Measurements from ENCODE around the gene GLB1L3.

The GLB1L3 gene

DNA sequence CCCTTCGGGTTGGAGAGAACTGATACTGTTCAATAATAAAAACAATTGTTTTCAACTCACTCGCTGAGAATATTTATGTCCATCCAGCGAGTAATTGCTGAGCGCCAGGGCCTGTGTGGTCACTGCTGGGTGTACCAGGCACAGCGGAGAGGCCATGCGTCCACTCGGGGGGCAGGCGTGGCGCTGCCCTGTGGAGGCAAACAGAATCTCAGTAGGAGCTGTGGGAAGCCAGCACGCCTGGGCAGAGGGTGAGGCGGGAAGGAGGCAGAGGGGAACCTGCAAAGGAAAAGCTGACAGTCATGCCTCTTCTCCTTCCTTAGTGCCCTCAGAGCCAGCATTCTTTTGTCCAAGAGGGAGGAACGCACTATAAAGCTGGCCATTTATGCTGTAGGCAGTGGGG is 11.4 kb downstream of the GLB1L3 start:
- no peak for DNase-seq (ENCODE audit: low read depth)
- H3K4me3 ChIP-seq (ENCODE audit: low read depth, low read length), result no peak overlapping the region
- no peak for TF ChIP-seq CTCF (IDR thresholded peaks at IDR 0.05; ENCODE audit: low read depth, low read length, missing control alignments)

DNA sequence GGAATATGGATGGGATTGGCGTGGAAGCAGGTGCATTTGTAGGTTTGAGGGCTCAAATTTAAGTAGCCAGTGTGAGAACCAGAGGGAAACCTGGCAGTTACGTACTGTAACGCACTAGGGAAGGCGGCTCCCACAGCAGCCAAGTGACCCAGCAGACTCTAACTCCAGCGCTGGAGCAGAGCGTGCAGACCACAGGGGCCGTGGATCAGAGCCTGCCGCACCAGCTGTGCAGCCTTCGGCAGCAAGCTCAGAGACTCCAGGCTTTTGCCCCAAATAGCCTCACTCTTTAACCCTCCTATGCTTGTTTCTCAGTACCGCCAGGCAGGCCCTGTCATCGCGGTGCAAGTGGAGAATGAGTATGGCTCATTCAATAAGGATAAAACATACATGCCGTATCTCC is 12.3 kb downstream of the GLB1L3 start:
- DNase-seq (ENCODE audit: low read depth), result no peak
- no peak overlapping the region for H3K4me3 ChIP-seq (ENCODE audit: low read depth, low read length)
- TF ChIP-seq CTCF (IDR thresholded peaks at IDR 0.05; ENCODE audit: low read depth, low read length, missing control alignments), result no peak

GRCh38 chr11:134289167-134289566 is 13.0 kb downstream of the GLB1L3 start:
- DNase-seq (ENCODE audit: low read depth), result no peak
- no peak for TF ChIP-seq CTCF (IDR thresholded peaks at IDR 0.05; ENCODE audit: low read depth, low read length, missing control alignments)
- H3K4me3 ChIP-seq (ENCODE audit: low read depth, low read length), result no peak overlapping the region

DNA sequence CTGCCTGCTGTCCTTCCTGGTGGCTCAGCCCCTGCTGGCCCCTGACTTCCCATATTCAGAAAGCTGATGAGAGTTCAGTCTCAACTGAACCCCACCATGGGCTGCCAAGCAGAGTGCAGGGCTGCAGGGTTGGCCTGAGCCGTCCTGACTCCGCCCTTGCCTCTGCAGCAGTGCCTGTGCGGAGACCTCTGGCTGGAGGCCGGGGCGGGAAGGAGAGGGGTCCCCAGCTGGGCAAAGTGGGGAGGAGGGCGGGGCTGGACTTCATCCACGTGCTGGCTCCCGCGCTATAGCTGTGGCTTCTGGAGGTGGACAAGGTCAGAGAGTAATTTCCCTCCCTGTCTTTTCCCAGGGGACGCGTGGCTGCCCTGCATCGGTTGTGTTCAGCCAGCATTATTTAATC is 13.6 kb downstream of the GLB1L3 start:
- DNase-seq (ENCODE audit: low read depth), result no peak
- TF ChIP-seq CTCF (IDR thresholded peaks at IDR 0.05; ENCODE audit: low read depth, low read length, missing control alignments), result no peak
- no peak overlapping the region for H3K4me3 ChIP-seq (ENCODE audit: low read depth, low read length)

GRCh38 chr11:134290646-134291045 is 14.5 kb downstream of the GLB1L3 start:
- H3K4me3 ChIP-seq (ENCODE audit: low read depth, low read length), result no peak overlapping the region
- no peak for TF ChIP-seq CTCF (IDR thresholded peaks at IDR 0.05; ENCODE audit: low read depth, low read length, missing control alignments)
- DNase-seq (ENCODE audit: low read depth), result no peak

- no peak overlapping the region for H3K4me3 ChIP-seq (ENCODE audit: low read depth, low read length)
- DNase-seq (ENCODE audit: low read depth), result no peak
These were observed 15.0 kb downstream of the GLB1L3 start for GRCh38 chr11:134291196-134291595.

More at GRCh38 chr11:134291196-134291595, 15.0 kb downstream of the GLB1L3 start:
- TF ChIP-seq CTCF (IDR thresholded peaks at IDR 0.05; ENCODE audit: low read depth, low read length, missing control alignments), result no peak

All from GM12864 (cell line).